ENCODE measurements around the gene LCN12. TPM values are rescaled to one million over a fixed set of nuclear protein-coding genes. Genes with fewer than 3 reads are reported as not detected.

Gene LCN12
- total and polyA plus RNA-seq, 7 donors: 1.2 to 3.0 TPM; not detected in 5

DNA sequence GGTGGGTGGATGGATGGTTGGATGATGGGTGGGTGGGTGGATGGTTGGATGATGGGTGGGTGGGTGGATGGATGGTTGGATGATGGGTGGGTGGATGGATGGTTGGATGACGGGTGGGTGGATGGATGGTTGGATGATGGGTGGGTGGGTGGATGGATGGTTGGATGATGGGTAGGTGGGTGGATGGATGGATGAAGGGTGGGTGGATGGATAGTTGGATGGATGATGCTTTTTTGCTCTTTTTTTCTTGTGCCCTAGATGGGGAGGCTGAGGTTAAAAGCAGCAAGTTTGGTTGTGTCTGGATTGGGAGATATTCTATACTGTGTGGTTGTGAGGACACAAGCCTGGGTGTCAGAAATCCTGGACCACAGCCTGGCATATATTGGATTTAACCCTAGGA is 5.4 kb downstream of the LCN12 start:
- no peak for DNase-seq
- Histone ChIP-seq H3K27me3 (no peaks in the 10 kb centered on the region), H3K27ac (no peak overlapping the region), H3K4me3 (no peak overlapping the region), H3K4me1 (no peaks in the 10 kb centered on the region), H3K9me3 (no peaks in the 10 kb centered on the region), H3K36me3 (no peaks in the 10 kb centered on the region)
- intact Hi-C loops (cut with DNase I): no loop called here
- WGBS, 2 donors: 94 to 97% methylated on average over 1 of the region's 1 CpG
- TF ChIP-seq EP300 (IDR thresholded peaks at IDR 0.05) (no peak), POLR2AphosphoS5 (IDR thresholded peaks at IDR 0.05) (no peak), POLR2A (IDR thresholded peaks at IDR 0.05) (no peak), CTCF (IDR thresholded peaks at IDR 0.05) (no peak)

DNA sequence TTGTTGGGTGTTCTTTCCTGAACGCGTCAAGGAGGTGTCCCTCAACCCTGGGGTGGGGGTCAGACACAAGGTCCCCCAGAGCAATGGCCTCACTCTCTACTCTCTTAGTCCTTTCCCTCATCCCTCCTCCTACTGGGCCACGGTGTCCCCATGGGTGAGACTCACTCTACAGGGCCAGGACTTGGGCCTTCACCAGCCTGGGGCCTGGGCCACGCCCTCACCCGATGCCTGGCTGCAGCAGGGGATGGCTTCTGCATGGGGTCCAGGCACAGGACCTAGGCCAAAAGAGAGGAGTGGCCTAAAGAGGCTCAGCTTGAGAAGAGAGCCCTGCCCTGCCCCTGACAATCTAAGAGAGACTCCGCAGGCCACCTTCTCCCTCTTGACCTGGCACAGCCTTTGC is 5.8 kb downstream of the LCN12 start:
- intact Hi-C loops (cut with DNase I): no loop called here
- H3K36me3 ChIP-seq: no peaks in the 10 kb centered on the region
- no peak for DNase-seq
- no peaks in the 10 kb centered on the region for H3K27me3 ChIP-seq
- H3K27ac ChIP-seq: no peak overlapping the region
- 92 to 93% methylated on average over 6 of the region's 6 CpGs for WGBS, 2 donors
- H3K4me3 ChIP-seq: no peak overlapping the region
- H3K4me1 ChIP-seq: no peaks in the 10 kb centered on the region
- TF ChIP-seq POLR2A (IDR thresholded peaks at IDR 0.05): no peak
- no peak for TF ChIP-seq EP300 (IDR thresholded peaks at IDR 0.05)
- TF ChIP-seq POLR2AphosphoS5 (IDR thresholded peaks at IDR 0.05): no peak
- TF ChIP-seq CTCF (IDR thresholded peaks at IDR 0.05): no peak
- no peaks in the 10 kb centered on the region for H3K9me3 ChIP-seq

GRCh38 chr9:136958473-136958872 is 6.4 kb downstream of the LCN12 start:
- H3K4me3 ChIP-seq: no peak overlapping the region
- TF ChIP-seq EP300 (IDR thresholded peaks at IDR 0.05) (no peak), POLR2A (IDR thresholded peaks at IDR 0.05) (no peak), CTCF (IDR thresholded peaks at IDR 0.05) (no peak), POLR2AphosphoS5 (IDR thresholded peaks at IDR 0.05) (no peak)
- 95 to 96% methylated on average over 7 of the region's 7 CpGs for WGBS, 2 donors
- H3K36me3 ChIP-seq: no peaks in the 10 kb centered on the region
- H3K27ac ChIP-seq: no peak overlapping the region
- no peaks in the 10 kb centered on the region for H3K27me3 ChIP-seq
- no peaks in the 10 kb centered on the region for H3K9me3 ChIP-seq
- intact Hi-C loops (cut with DNase I): no loop called here
- no peak for DNase-seq
- H3K4me1 ChIP-seq: no peaks in the 10 kb centered on the region

DNA sequence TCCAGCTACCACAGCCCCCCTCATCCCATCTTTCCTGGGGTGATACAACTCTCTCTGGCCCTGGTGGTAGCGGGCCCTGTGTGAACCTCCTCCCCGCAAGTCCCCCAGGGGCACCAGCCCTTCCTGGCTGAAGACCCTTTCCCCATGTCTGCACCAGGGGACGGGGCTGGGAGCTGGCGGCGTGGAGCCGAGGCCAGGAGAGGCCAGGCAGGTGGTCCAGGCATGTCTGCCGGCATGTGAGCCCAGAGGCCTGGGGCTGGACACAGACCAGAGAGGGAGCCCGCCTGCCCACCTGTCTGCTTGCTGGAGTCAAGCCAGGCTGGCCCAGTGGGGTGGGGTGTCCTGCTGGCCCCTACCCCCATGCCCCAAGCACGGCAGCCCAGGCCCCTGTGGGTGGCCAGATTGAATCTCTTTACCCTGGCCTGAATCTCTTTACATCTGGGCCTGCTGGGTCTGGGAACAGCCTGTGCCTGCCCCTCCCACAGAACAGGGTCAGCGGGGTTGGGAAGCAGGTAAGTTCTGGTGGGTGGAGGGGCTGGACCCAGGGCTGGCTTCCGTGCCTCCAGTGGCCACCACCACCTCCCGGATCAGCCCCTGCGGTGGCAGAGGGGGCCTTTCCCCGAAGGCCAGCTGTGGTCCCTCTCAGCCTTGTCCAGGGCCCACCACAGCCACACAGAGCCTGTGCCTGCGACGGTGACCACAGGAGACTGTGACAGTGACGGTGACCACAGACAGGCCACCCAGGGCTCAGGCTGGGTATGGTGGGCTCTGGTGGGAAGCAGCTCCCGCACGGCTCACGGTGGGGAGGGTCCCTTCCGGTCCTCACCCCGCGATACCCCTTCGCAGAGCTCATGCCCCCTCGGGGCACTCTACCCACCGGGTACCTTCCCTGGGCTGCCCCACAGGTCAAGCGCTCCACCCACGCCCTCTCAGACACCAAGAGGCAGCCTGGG is 7.1 kb downstream of the LCN12 start:
- no peak for DNase-seq
- Histone ChIP-seq H3K27ac (no peak overlapping the region), H3K4me1 (no peaks in the 10 kb centered on the region), H3K27me3 (no peaks in the 10 kb centered on the region), H3K9me3 (no peaks in the 10 kb centered on the region), H3K36me3 (no peaks in the 10 kb centered on the region), H3K4me3 (no peak overlapping the region)
- TF ChIP-seq POLR2A (IDR thresholded peaks at IDR 0.05) (no peak), EP300 (IDR thresholded peaks at IDR 0.05) (no peak), CTCF (IDR thresholded peaks at IDR 0.05) (no peak)
- WGBS, 2 donors: 88 to 90% methylated on average over 28 of the region's 28 CpGs
- intact Hi-C loops (cut with DNase I): no loop called here
